ENCODE measurements around the gene CPD. TPM values are rescaled to one million over a fixed set of nuclear protein-coding genes. Genes with fewer than 3 reads are reported as not detected.

Gene CPD
- polyA plus RNA-seq, 1 donor (not counting 4 experiments of a cell fraction or from before 2014, with no cell fraction given), result 30.5 TPM

GRCh38 chr17:30393491-30393890 is 14.8 kb downstream of the CPD start:
- H3K9me1 ChIP-seq (ENCODE audit: control insufficient read depth, extremely low read depth, insufficient read depth, low read length), result no peaks in the 10 kb centered on the region
- no peaks in the 10 kb centered on the region for H4K20me1 ChIP-seq (ENCODE audit: control insufficient read depth, extremely low read depth, insufficient read depth, low read length)
- H2AFZ ChIP-seq (ENCODE audit: control insufficient read depth, low read length), result no peak overlapping the region
- H3K4me1 ChIP-seq (ENCODE audit: control insufficient read depth, extremely low read depth, insufficient read depth, low read length), result no peaks in the 10 kb centered on the region
- no peak overlapping the region for H3K4me3 ChIP-seq (ENCODE audit: control insufficient read depth in 2 of 3, extremely low read depth in 1 of 3, insufficient read depth in 2 of 3, low read depth in 1 of 3, low read length in 3 of 3)
- no peaks in the 10 kb centered on the region for H3K36me3 ChIP-seq (ENCODE audit: control insufficient read depth in 2 of 2, extremely low read depth in 1 of 2, insufficient read depth in 2 of 2, low read length in 2 of 2)
- H3K9ac ChIP-seq (ENCODE audit: control insufficient read depth, extremely low read depth, insufficient read depth, low read length), result no peak overlapping the region
- H3K79me2 ChIP-seq (ENCODE audit: control insufficient read depth, insufficient read depth, low read length), result no peaks in the 10 kb centered on the region
- H3K9me3 ChIP-seq (ENCODE audit: control insufficient read depth, low read depth, low read length), result no peaks in the 10 kb centered on the region
- H3K4me2 ChIP-seq (ENCODE audit: control insufficient read depth, extremely low read depth, insufficient read depth, low read depth, low read length), result no peak overlapping the region
- dilution Hi-C loops (cut with MboI; ENCODE audit: extremely low pct_ligation_motif_present, low sequenced_read_pairs), result loop anchor here (5.0 kb wide), 1 partner anchor 74 kb away; no protein-coding TSS in a partner anchor
- no peak for FAIRE-seq
- no peaks in the 10 kb centered on the region for H3K27me3 ChIP-seq (ENCODE audit: control insufficient read depth, extremely low read depth, insufficient read depth, low read length)
- H3K27ac ChIP-seq (ENCODE audit: control insufficient read depth, insufficient read depth, low read length), result no peak overlapping the region
- no peak for TF ChIP-seq CTCF (optimal IDR thresholded peaks at IDR 0.05 in 1 of 3, IDR thresholded peaks at IDR 0.05 in 1 of 3, conservative IDR thresholded peaks at IDR 0.05 in 1 of 3; ENCODE audit: extremely low read depth in 1 of 3, insufficient read depth in 2 of 3, low read length in 3 of 3)
- no peak for DNase-seq (ENCODE audit: low read depth, low spot score)

GRCh38 chr17:30393911-30394867 is 15.5 kb downstream of the CPD start:
- H3K9me1 ChIP-seq (ENCODE audit: control insufficient read depth, extremely low read depth, insufficient read depth, low read length), result no peaks in the 10 kb centered on the region
- no peaks in the 10 kb centered on the region for H3K27me3 ChIP-seq (ENCODE audit: control insufficient read depth, extremely low read depth, insufficient read depth, low read length)
- no peak overlapping the region for H3K4me2 ChIP-seq (ENCODE audit: control insufficient read depth, extremely low read depth, insufficient read depth, low read depth, low read length)
- H3K36me3 ChIP-seq (ENCODE audit: control insufficient read depth in 2 of 2, extremely low read depth in 1 of 2, insufficient read depth in 2 of 2, low read length in 2 of 2), result no peaks in the 10 kb centered on the region
- H3K79me2 ChIP-seq (ENCODE audit: control insufficient read depth, insufficient read depth, low read length), result no peaks in the 10 kb centered on the region
- no peaks in the 10 kb centered on the region for H4K20me1 ChIP-seq (ENCODE audit: control insufficient read depth, extremely low read depth, insufficient read depth, low read length)
- H3K9ac ChIP-seq (ENCODE audit: control insufficient read depth, extremely low read depth, insufficient read depth, low read length), result no peak overlapping the region
- DNase-seq (ENCODE audit: low read depth, low spot score) (no peak), FAIRE-seq (no peak)
- dilution Hi-C loops (cut with MboI; ENCODE audit: extremely low pct_ligation_motif_present, low sequenced_read_pairs), result loop anchor here (5.0 kb wide), 1 partner anchor 73 kb away; no protein-coding TSS in a partner anchor
- TF ChIP-seq CTCF (optimal IDR thresholded peaks at IDR 0.05 in 1 of 3, IDR thresholded peaks at IDR 0.05 in 1 of 3, conservative IDR thresholded peaks at IDR 0.05 in 1 of 3; ENCODE audit: extremely low read depth in 1 of 3, insufficient read depth in 2 of 3, low read length in 3 of 3) (no peak), EZH2 (IDR thresholded peaks at IDR 0.05; ENCODE audit: low read length) (no peak)
- H3K4me3 ChIP-seq (ENCODE audit: control insufficient read depth in 2 of 3, extremely low read depth in 1 of 3, insufficient read depth in 2 of 3, low read depth in 1 of 3, low read length in 3 of 3), result no peak overlapping the region
- no peak overlapping the region for H2AFZ ChIP-seq (ENCODE audit: control insufficient read depth, low read length)
- H3K27ac ChIP-seq (ENCODE audit: control insufficient read depth, insufficient read depth, low read length), result no peak overlapping the region
- no peaks in the 10 kb centered on the region for H3K9me3 ChIP-seq (ENCODE audit: control insufficient read depth, low read depth, low read length)
- H3K4me1 ChIP-seq (ENCODE audit: control insufficient read depth, extremely low read depth, insufficient read depth, low read length), result no peaks in the 10 kb centered on the region

All from keratinocyte (primary cell).